PC-3 (cell line): Measurements from ENCODE around the gene RTKN. TPM values are rescaled to one million over a fixed set of nuclear protein-coding genes. Genes with fewer than 3 reads are reported as not detected.

Experiments
- ATAC-seq: fragments of 200-7000 bp; cut with Tn5 transposase; 2 replicates; pipeline ENCODE4 v1.9.1; 2020; ENCODE audit warnings: mild to moderate bottlenecking, moderate library complexity
- BruUV-seq: library from RNA; stranded (reverse); fragments of 400-500 nt; replicated peaks from 2 replicates; lab custom pipeline; 2021; lab: Mats Ljungman, UMichigan
- CTCF ChIA-PET: fragments of 300-600 bp; sonication (Branson Sonifier 250); formaldehyde crosslinking; loops from one replicate; lab custom pipeline; 2022; ENCODE audit warnings: antibody characterized with exemption; lab: Charles Lee
- POLR2A ChIA-PET: fragments of 300-600 bp; sonication (Branson Sonifier 250); formaldehyde crosslinking; loops from one replicate; lab custom pipeline; 2022; ENCODE audit warnings: antibody characterized with exemption; ENCODE audit not compliant: unreplicated experiment; lab: Charles Lee
- DNase-seq: peaks from one replicate; pipeline ENCODE4 v3.0.0-alpha.2; 2015
- H2AFZ ChIP-seq: fragments of 300-600 bp; sonication (generic); 2 replicates; pipeline ENCODE4 v1.6.0; 2016; ENCODE audit warnings: antibody characterized with exemption, low read length
- H3F3A ChIP-seq: fragments of 300-600 bp; sonication (generic); one replicate; pipeline ENCODE4 v1.6.0; 2017; ENCODE audit warnings: antibody characterized with exemption, low read length, control low read depth, mild to moderate bottlenecking; ENCODE audit not compliant: unreplicated experiment
- H3K27ac ChIP-seq: fragments of 300-600 bp; sonication (generic); 2 replicates; pipeline ENCODE4 v1.5.1; 2016; ENCODE audit warnings: mild to moderate bottlenecking, low read length
- H3K27me3 ChIP-seq: fragments of 300-600 bp; sonication (generic); 2 replicates; pipeline ENCODE4 v1.6.1; 2016; ENCODE audit warnings: low read length, mixed read lengths
- H3K36me3 ChIP-seq: fragments of 300-600 bp; sonication (generic); 2 replicates; pipeline ENCODE4 v1.6.1; 2016; ENCODE audit warnings: low read depth, mixed run types, low read length, mixed read lengths
- H3K4me1 ChIP-seq: fragments of 300-600 bp; sonication (generic); 2 replicates; pipeline ENCODE4 v1.5.1; 2016; ENCODE audit warnings: low read length; ENCODE audit not compliant: insufficient read depth
- H3K4me2 ChIP-seq: fragments of 300-600 bp; sonication (generic); 2 replicates; pipeline ENCODE4 v1.6.0; 2016; ENCODE audit warnings: low read length
- H3K4me3 ChIP-seq: fragments of 300-600 bp; sonication (generic); 2 replicates; pipeline ENCODE4 v1.5.1; 2016; ENCODE audit warnings: mild to moderate bottlenecking, low read length, mixed read lengths
- H3K79me2 ChIP-seq: fragments of 300-600 bp; sonication (generic); 2 replicates; pipeline ENCODE4 v1.6.1; 2017; ENCODE audit warnings: low read length, mixed read lengths
- H3K9ac ChIP-seq: fragments of 300-600 bp; sonication (generic); 2 replicates; pipeline ENCODE4 v1.6.0; 2016; ENCODE audit warnings: mild to moderate bottlenecking, low read length
- H3K9me2 ChIP-seq: fragments of 300-600 bp; sonication (generic); replicated peaks from 2 replicates; pipeline ENCODE4 v1.6.1; 2016; ENCODE audit warnings: mixed run types, low read length, mixed read lengths
- H3K9me3 ChIP-seq: fragments of 300-600 bp; sonication (generic); 2 replicates; pipeline ENCODE4 v1.6.1; 2016; ENCODE audit warnings: low read length, mixed read lengths
- H4K20me1 ChIP-seq: fragments of 300-600 bp; sonication (generic); 2 replicates; pipeline ENCODE4 v1.6.1; 2016; ENCODE audit warnings: low read length, mixed read lengths
- CTCF ChIP-seq: fragments of 300-600 bp; sonication (generic); conservative IDR thresholded peaks from 2 replicates; pipeline ENCODE4 v1.5.1; 2017; ENCODE audit warnings: antibody characterized with exemption, low read depth, mild to moderate bottlenecking, low read length
- EZH2 ChIP-seq: fragments of 300-600 bp; sonication (generic); IDR thresholded peaks from one replicate; pipeline ENCODE4 v1.6.1; 2017; ENCODE audit warnings: antibody characterized with exemption, mild to moderate bottlenecking, low read length; ENCODE audit not compliant: unreplicated experiment
- EZH2phosphoT487 ChIP-seq: fragments of 300-600 bp; sonication (generic); IDR thresholded peaks from 2 replicates; pipeline ENCODE4 v1.6.1; 2018; ENCODE audit warnings: mild to moderate bottlenecking, antibody characterized with exemption, low read length, borderline replicate concordance
- intact Hi-C: fragments of 100-400 bp; cut with micrococcal nuclease; formaldehyde crosslinking; loops from 2 replicates; pipeline ENCODE4 v1.9.0; 2023
- total RNA-seq: library from RNA; depleted of rRNA; stranded (reverse); fragments of >200 nt; gene quantifications from 2 replicates; pipeline ENCODE4 v1.2.3, GENCODE V29; 2014

The RTKN gene
- total RNA-seq, 1 experiment from 2014 or later, result 90.5 TPM

- H4K20me1 ChIP-seq, result no peaks in the 10 kb centered on the region
- no peak overlapping the region for H3K4me2 ChIP-seq
- TF ChIP-seq CTCF, result no peak
- TF ChIP-seq EZH2phosphoT487, result no peak
- no peak for TF ChIP-seq EZH2
- BruUV-seq, result no TSS peak
- H3K9me3 ChIP-seq, result no peaks in the 10 kb centered on the region
- H3K36me3 ChIP-seq, result no peaks in the 10 kb centered on the region
- H3K9me2 ChIP-seq, result no peaks in the 10 kb centered on the region
- CTCF ChIA-PET, result no interaction called here
- intact Hi-C loops, result no loop called here
- POLR2A ChIA-PET, result no interaction called here
- no peaks in the 10 kb centered on the region for H3K4me1 ChIP-seq
- ATAC-seq (no peak), DNase-seq (no peak)
- no peak overlapping the region for H3K9ac ChIP-seq
- H2AFZ ChIP-seq, result no peak overlapping the region
- H3K79me2 ChIP-seq, result no peaks in the 10 kb centered on the region
- no peaks in the 10 kb centered on the region for H3F3A ChIP-seq
- H3K27me3 ChIP-seq, result no peaks in the 10 kb centered on the region
- H3K27ac ChIP-seq, result no peak overlapping the region
- H3K4me3 ChIP-seq, result no peak overlapping the region
These were observed 26.6 kb downstream of the RTKN start for GRCh38 chr2:74414881-74415761.

DNA sequence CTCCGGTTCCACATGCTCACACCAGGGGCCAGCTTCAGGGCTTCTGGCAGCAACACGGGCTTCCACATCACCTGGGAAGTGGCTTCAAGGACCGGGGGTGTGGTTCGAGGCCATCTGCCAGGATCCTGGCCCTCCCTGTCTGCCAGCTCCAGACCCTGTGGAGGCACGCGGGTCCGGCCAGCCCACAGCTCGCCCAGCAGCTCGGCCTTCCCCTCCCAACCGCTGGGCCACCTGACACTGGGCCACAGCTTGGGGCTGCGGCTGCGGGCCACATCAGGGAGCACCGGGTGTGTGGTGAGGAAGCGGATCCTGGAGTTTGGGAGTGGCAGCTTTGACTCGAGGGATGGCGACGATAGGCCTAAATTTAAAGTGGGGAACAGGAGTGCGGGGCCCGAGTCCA, 27.3 kb downstream of the RTKN start:
- DNase-seq, result no peak
- no peaks in the 10 kb centered on the region for H3K79me2 ChIP-seq
- H3K27ac ChIP-seq, result no peak overlapping the region
- H4K20me1 ChIP-seq, result no peaks in the 10 kb centered on the region
- TF ChIP-seq EZH2, result no peak
- no peak for TF ChIP-seq CTCF
- no peak for TF ChIP-seq EZH2phosphoT487
- H3K9me3 ChIP-seq, result no peaks in the 10 kb centered on the region
- H2AFZ ChIP-seq, result no peak overlapping the region
- ATAC-seq, result no peak
- H3K9me2 ChIP-seq, result no peaks in the 10 kb centered on the region
- no TSS peak for BruUV-seq
- H3K36me3 ChIP-seq, result no peaks in the 10 kb centered on the region
- H3K4me1 ChIP-seq, result no peaks in the 10 kb centered on the region
- ChIA-PET CTCF (no interaction called here), POLR2A (no interaction called here)
- H3F3A ChIP-seq, result no peaks in the 10 kb centered on the region
- no peak overlapping the region for H3K4me2 ChIP-seq
- no peaks in the 10 kb centered on the region for H3K27me3 ChIP-seq
- no peak overlapping the region for H3K9ac ChIP-seq
- intact Hi-C loops, result no loop called here
- H3K4me3 ChIP-seq, result no peak overlapping the region

GRCh38 chr2:74413001-74413698, 28.6 kb downstream of the RTKN start:
- Histone ChIP-seq H3K36me3 (no peaks in the 10 kb centered on the region), H2AFZ (no peak overlapping the region), H3K9ac (no peak overlapping the region), H4K20me1 (no peaks in the 10 kb centered on the region), H3K27ac (no peak overlapping the region), H3F3A (no peaks in the 10 kb centered on the region), H3K79me2 (no peaks in the 10 kb centered on the region), H3K4me3 (no peak overlapping the region), H3K27me3 (no peaks in the 10 kb centered on the region), H3K9me2 (no peaks in the 10 kb centered on the region), H3K9me3 (no peaks in the 10 kb centered on the region), H3K4me2 (no peak overlapping the region), H3K4me1 (no peaks in the 10 kb centered on the region)
- TF ChIP-seq EZH2 (no peak), CTCF (no peak), EZH2phosphoT487 (no peak)
- CTCF ChIA-PET, result no interaction called here
- ATAC-seq, result no peak
- intact Hi-C loops, result no loop called here
- POLR2A ChIA-PET, result no interaction called here
- no TSS peak for BruUV-seq
- DNase-seq, result no peak
